Measurements from ENCODE around the gene SMPD1. TPM values are rescaled to one million over a fixed set of nuclear protein-coding genes. Genes with fewer than 3 reads are reported as not detected.

The SMPD1 gene
- total and polyA plus RNA-seq, 3 experiments from 2014 or later, result 17.3 to 30.9 (median 30.4) TPM

GRCh38 chr11:6400431-6401345 lies 10.4 kb downstream of the SMPD1 start:
- Histone ChIP-seq H3K4me1 (ENCODE audit: insufficient read depth, low read length) (peaks cover 69% of the 10 kb centered on the region), H3K27ac (ENCODE audit: low read depth, low read length) (no peak overlapping the region), H3K9me3 (ENCODE audit: low read length) (no peaks in the 10 kb centered on the region), H3K27me3 (ENCODE audit: insufficient read depth, low read length, poor library complexity, severe bottlenecking) (no peaks in the 10 kb centered on the region), H3K36me3 (ENCODE audit: insufficient read depth, low read length) (peaks cover 8% of the 10 kb centered on the region), H3K4me3 (ENCODE audit: low read length) (no peak overlapping the region)
- CTCF ChIA-PET, result interaction anchor here (1.3 to 8.2 kb wide), 5 partner anchors 10 to 43 kb away, joined by 4 to 100 read pairs (median 15); partner anchors contain the start of genes APBB1 and SMPD1
- H3K4me3 Mint-ChIP-seq, result peak overlapping the region in 4 of 7 donors; percentile 52 to 59 (median 58)
- peaks cover 60 to 93% (median 87%) of the 10 kb centered on the region in 3 donors for H3K4me1 Mint-ChIP-seq
- peaks cover 11 to 57% (median 18%) of the 10 kb centered on the region in 3 donors for H3K36me3 Mint-ChIP-seq
- POLR2A ChIA-PET, result interaction anchor here (3.8 to 5.5 kb wide), 2 partner anchors 10 to 17 kb away, joined by 56 read pairs; partner anchors contain the start of genes APBB1 and SMPD1
- no peak for DNase-seq
- peaks cover 0 to 3% (median 0%) of the 10 kb centered on the region in 5 donors for H3K9me3 Mint-ChIP-seq
- peak overlapping the region in 6 of 8 donors; percentile 48 to 88 (median 62) for H3K27ac Mint-ChIP-seq
- peaks cover 0 to 5% of the 10 kb centered on the region in 2 donors for H3K27me3 Mint-ChIP-seq

- H3K27me3 ChIP-seq (ENCODE audit: insufficient read depth, low read length, poor library complexity, severe bottlenecking), result no peaks in the 10 kb centered on the region
- no peak overlapping the region for H3K4me3 ChIP-seq (ENCODE audit: low read length)
- Mint-ChIP-seq H3K27ac (peak overlapping the region in 7 of 8 donors; percentile 74 to 99 (median 97)), H3K9me3 (peaks cover 0 to 3% (median 0%) of the 10 kb centered on the region in 5 donors), H3K4me1 (peaks cover 66 to 94% (median 88%) of the 10 kb centered on the region in 3 donors), H3K27me3 (peaks cover 0 to 5% of the 10 kb centered on the region in 2 donors), H3K4me3 (peak overlapping the region in 5 of 7 donors; percentile 13 to 89 (median 28)), H3K36me3 (peaks cover 11 to 53% (median 17%) of the 10 kb centered on the region in 3 donors)
- peaks cover 8% of the 10 kb centered on the region for H3K36me3 ChIP-seq (ENCODE audit: insufficient read depth, low read length)
- peaks cover 77% of the 10 kb centered on the region for H3K4me1 ChIP-seq (ENCODE audit: insufficient read depth, low read length)
- DNase-seq, result no peak
- ChIA-PET CTCF (interaction anchor here (1.3 to 8.2 kb wide), 5 partner anchors 11 to 104 kb away, joined by 4 to 100 read pairs (median 7); partner anchors contain the start of genes APBB1 and SMPD1), POLR2A (interaction anchor here (3.8 to 5.5 kb wide), 2 partner anchors 11 to 16 kb away, joined by 56 read pairs; partner anchors contain the start of genes APBB1 and SMPD1)
- no peaks in the 10 kb centered on the region for H3K9me3 ChIP-seq (ENCODE audit: low read length)
- H3K27ac ChIP-seq (ENCODE audit: low read depth, low read length), result no peak overlapping the region
These were observed 11.2 kb downstream of the SMPD1 start for GRCh38 chr11:6401464-6401863.

- CTCF ChIA-PET, result interaction anchor here (0.6 to 8.2 kb wide), 13 partner anchors 7 to 104 kb away, joined by 3 to 100 read pairs (median 6); partner anchors contain the start of genes APBB1, ARFIP2, SMPD1 and TIMM10B
- peaks cover 71 to 94% (median 88%) of the 10 kb centered on the region in 3 donors for H3K4me1 Mint-ChIP-seq
- H3K9me3 ChIP-seq (ENCODE audit: low read length), result no peaks in the 10 kb centered on the region
- peaks cover 0 to 5% of the 10 kb centered on the region in 2 donors for H3K27me3 Mint-ChIP-seq
- peak overlapping the region; percentile 69 to 94 (median 85) for H3K4me3 Mint-ChIP-seq
- peak overlapping the region; percentile 34 for H3K27ac ChIP-seq (ENCODE audit: low read depth, low read length)
- H3K36me3 Mint-ChIP-seq, result peaks cover 11 to 48% (median 17%) of the 10 kb centered on the region in 3 donors
- POLR2A ChIA-PET, result interaction anchor here (0.7 to 5.5 kb wide), 7 partner anchors 9 to 80 kb away, joined by 3 to 56 read pairs (median 7); partner anchors contain the start of genes APBB1, SMPD1 and TIMM10B
- H3K9me3 Mint-ChIP-seq, result peaks cover 0 to 3% (median 0%) of the 10 kb centered on the region in 5 donors
- H3K4me3 ChIP-seq (ENCODE audit: low read length), result peak overlapping the region; percentile 51
- H3K4me1 ChIP-seq (ENCODE audit: insufficient read depth, low read length), result peaks cover 83% of the 10 kb centered on the region
- peak overlapping the region; percentile 93 to 99 (median 98) for H3K27ac Mint-ChIP-seq
- H3K27me3 ChIP-seq (ENCODE audit: insufficient read depth, low read length, poor library complexity, severe bottlenecking), result no peaks in the 10 kb centered on the region
- DNase-seq, result peak in 2 of 5 donors; percentile 27 to 59
- peaks cover 8% of the 10 kb centered on the region for H3K36me3 ChIP-seq (ENCODE audit: insufficient read depth, low read length)
These were observed 11.8 kb downstream of the SMPD1 start for GRCh38 chr11:6402061-6402470.

- H3K27me3 Mint-ChIP-seq, result peaks cover 0 to 5% of the 10 kb centered on the region in 2 donors
- peak; percentile 50 to 97 (median 89) for DNase-seq
- peaks cover 0 to 3% (median 0%) of the 10 kb centered on the region in 5 donors for H3K9me3 Mint-ChIP-seq
- ChIA-PET POLR2A (interaction anchor here (0.5 to 5.5 kb wide), 11 partner anchors 9 to 1576 kb away, joined by 3 to 56 read pairs (median 4); partner anchors contain the start of genes APBB1, MRPL17, SMPD1 and TIMM10B), CTCF (interaction anchor here (0.6 to 8.2 kb wide), 18 partner anchors 8 to 297 kb away, joined by 3 to 100 read pairs (median 4); partner anchors contain the start of genes APBB1, ARFIP2, HPX and MRPL17)
- peaks cover 11 to 48% (median 20%) of the 10 kb centered on the region in 3 donors for H3K36me3 Mint-ChIP-seq
- H3K4me1 Mint-ChIP-seq, result peaks cover 76 to 96% (median 91%) of the 10 kb centered on the region in 3 donors
- peak overlapping the region; percentile 41 for H3K27ac ChIP-seq (ENCODE audit: low read depth, low read length)
- H3K27me3 ChIP-seq (ENCODE audit: insufficient read depth, low read length, poor library complexity, severe bottlenecking), result no peaks in the 10 kb centered on the region
- H3K9me3 ChIP-seq (ENCODE audit: low read length), result no peaks in the 10 kb centered on the region
- peaks cover 88% of the 10 kb centered on the region for H3K4me1 ChIP-seq (ENCODE audit: insufficient read depth, low read length)
- H3K36me3 ChIP-seq (ENCODE audit: insufficient read depth, low read length), result peaks cover 8% of the 10 kb centered on the region
- peak overlapping the region; percentile 66 for H3K4me3 ChIP-seq (ENCODE audit: low read length)
- peak overlapping the region; percentile 69 to 94 (median 85) for H3K4me3 Mint-ChIP-seq
- peak overlapping the region; percentile 93 to 99 (median 98) for H3K27ac Mint-ChIP-seq
These were observed 12.3 kb downstream of the SMPD1 start for GRCh38 chr11:6402561-6402981.

- Histone ChIP-seq H3K4me1 (ENCODE audit: insufficient read depth, low read length) (peaks cover 97% of the 10 kb centered on the region), H3K36me3 (ENCODE audit: insufficient read depth, low read length) (peaks cover 8% of the 10 kb centered on the region), H3K27ac (ENCODE audit: low read depth, low read length) (peak overlapping the region; percentile 41), H3K9me3 (ENCODE audit: low read length) (no peaks in the 10 kb centered on the region), H3K27me3 (ENCODE audit: insufficient read depth, low read length, poor library complexity, severe bottlenecking) (no peaks in the 10 kb centered on the region), H3K4me3 (ENCODE audit: low read length) (peak overlapping the region; percentile 66)
- POLR2A ChIA-PET, result interaction anchor here (1.0 to 5.5 kb wide), 5 partner anchors 13 to 280 kb away, joined by 3 to 56 read pairs (median 4); partner anchors contain the start of genes APBB1, MRPL17, SMPD1 and TPP1
- H3K9me3 Mint-ChIP-seq, result peaks cover 0 to 3% (median 0%) of the 10 kb centered on the region in 5 donors
- H3K36me3 Mint-ChIP-seq, result peaks cover 11 to 41% (median 16%) of the 10 kb centered on the region in 3 donors
- peaks cover 79 to 92% (median 89%) of the 10 kb centered on the region in 3 donors for H3K4me1 Mint-ChIP-seq
- H3K4me3 Mint-ChIP-seq, result peak overlapping the region in 6 of 7 donors; percentile 80 to 94 (median 86)
- CTCF ChIA-PET, result interaction anchor here (1.0 to 8.2 kb wide), 14 partner anchors 9 to 279 kb away, joined by 3 to 100 read pairs (median 5); partner anchors contain the start of genes APBB1, ARFIP2, HPX and MRPL17
- peak overlapping the region; percentile 93 to 99 (median 98) for H3K27ac Mint-ChIP-seq
- peaks cover 0 to 6% of the 10 kb centered on the region in 2 donors for H3K27me3 Mint-ChIP-seq
- DNase-seq, result no peak
These were observed 13.3 kb downstream of the SMPD1 start for GRCh38 chr11:6403539-6403938.

GRCh38 chr11:6404342-6405051 lies 14.2 kb downstream of the SMPD1 start:
- ChIA-PET POLR2A (interaction anchor here (1.2 to 5.5 kb wide), 3 partner anchors 13 to 77 kb away, joined by 3 to 56 read pairs (median 9); partner anchors contain the start of genes APBB1 and SMPD1), CTCF (interaction anchor here (1.0 to 8.2 kb wide), 7 partner anchors 9 to 77 kb away, joined by 3 to 100 read pairs (median 12); partner anchors contain the start of genes APBB1, ARFIP2 and TIMM10B)
- H3K4me1 ChIP-seq (ENCODE audit: insufficient read depth, low read length), result peaks cover 96% of the 10 kb centered on the region
- peaks cover 78 to 90% (median 87%) of the 10 kb centered on the region in 3 donors for H3K4me1 Mint-ChIP-seq
- H3K9me3 Mint-ChIP-seq, result peaks cover 0 to 3% (median 0%) of the 10 kb centered on the region in 5 donors
- peak overlapping the region; percentile 90 to 99 (median 96) for H3K27ac Mint-ChIP-seq
- H3K36me3 ChIP-seq (ENCODE audit: insufficient read depth, low read length), result peaks cover 14% of the 10 kb centered on the region
- H3K27ac ChIP-seq (ENCODE audit: low read depth, low read length), result no peak overlapping the region
- peak in 3 of 5 donors; percentile 27 to 71 (median 64) for DNase-seq
- peak overlapping the region; percentile 53 to 94 (median 80) for H3K4me3 Mint-ChIP-seq
- H3K27me3 ChIP-seq (ENCODE audit: insufficient read depth, low read length, poor library complexity, severe bottlenecking), result no peaks in the 10 kb centered on the region
- H3K9me3 ChIP-seq (ENCODE audit: low read length), result no peaks in the 10 kb centered on the region
- H3K36me3 Mint-ChIP-seq, result peaks cover 4 to 38% (median 14%) of the 10 kb centered on the region in 3 donors
- H3K4me3 ChIP-seq (ENCODE audit: low read length), result peak overlapping the region; percentile 66
- peaks cover 0 to 4% of the 10 kb centered on the region in 2 donors for H3K27me3 Mint-ChIP-seq

All from CD8-positive, alpha-beta memory T cell (primary cell).